NCI-H748 (cell line): ENCODE measurements around the gene NHERF1.
A peak's percentile ranks its signal among the peaks of the same experiment; 100 is the strongest.

ENCODE experiments used
- DNase-seq: peaks from one replicate; lab custom pipeline; 2025; ENCODE audit not compliant: unreplicated experiment; lab: John Stamatoyannopoulos, UW

Gene NHERF1

DNA sequence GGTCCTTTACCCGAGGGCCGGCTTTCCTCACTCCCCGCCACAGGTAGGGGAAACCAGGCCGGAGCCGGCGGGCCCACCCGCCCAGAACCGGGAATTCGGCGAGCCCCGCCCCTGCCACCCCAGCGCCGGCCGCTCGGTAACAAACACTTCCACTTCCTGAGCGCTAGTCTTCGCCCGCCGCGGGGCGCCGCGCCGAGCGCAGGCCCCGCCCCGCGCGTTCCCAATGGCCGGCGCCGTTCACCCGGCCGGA lies 224 bp upstream of the NHERF1 start:
- DNase-seq = no peak

DNA sequence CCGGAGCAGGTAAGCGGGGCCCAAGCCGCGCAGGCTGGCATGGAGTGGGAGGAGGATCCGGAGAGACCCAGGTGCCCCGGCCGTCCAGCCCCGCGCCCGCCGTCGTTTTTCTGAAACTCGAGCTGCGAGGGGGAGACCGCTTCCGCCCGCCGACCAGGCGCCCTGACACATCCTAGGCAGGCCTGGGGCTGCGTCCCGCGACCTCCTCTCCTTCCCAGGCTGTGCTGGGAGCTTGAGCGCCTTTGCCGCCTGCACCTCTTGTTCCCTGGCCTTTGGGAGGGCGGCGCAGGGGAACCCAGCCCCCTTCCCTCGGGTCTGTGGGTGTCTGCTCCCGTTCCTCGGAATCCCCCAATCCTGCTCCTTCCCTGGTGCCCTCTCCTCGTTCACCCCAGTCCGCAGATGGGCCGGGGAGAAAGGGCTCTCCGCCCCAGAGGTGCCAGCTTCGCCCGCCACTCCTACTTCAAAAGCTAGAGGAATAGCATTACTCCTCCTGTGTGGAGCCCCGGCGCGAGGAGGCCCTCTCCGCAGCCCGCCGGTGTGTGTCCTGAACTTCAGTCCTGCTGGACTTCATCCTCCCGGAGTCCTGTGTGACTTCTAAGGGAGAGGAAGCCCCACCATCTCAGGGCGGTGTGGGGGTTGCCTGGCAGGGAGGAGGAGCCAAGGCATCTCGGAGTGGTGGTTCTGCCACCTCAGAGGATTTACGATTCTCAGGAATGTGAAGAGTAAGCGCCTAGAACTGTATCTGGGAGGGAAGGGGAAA lies 1.0 kb downstream of the NHERF1 start:
- DNase-seq = peak; percentile 55

DNA sequence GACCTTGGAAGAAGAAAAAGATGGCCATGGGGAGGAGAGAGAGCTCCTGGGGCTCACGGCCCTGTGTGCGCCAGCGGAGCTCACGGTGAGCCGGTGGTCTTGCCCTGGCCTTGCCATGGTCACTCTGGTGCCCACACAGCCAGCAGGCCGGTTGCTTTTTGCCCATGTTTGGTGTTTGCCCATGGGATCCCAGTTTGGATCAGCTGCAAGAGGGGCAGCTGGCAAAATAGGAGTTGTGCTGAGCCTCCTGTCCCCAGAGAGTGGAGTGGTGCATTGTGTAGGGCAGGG lies 1.6 kb downstream of the NHERF1 start:
- DNase-seq = no peak

DNA sequence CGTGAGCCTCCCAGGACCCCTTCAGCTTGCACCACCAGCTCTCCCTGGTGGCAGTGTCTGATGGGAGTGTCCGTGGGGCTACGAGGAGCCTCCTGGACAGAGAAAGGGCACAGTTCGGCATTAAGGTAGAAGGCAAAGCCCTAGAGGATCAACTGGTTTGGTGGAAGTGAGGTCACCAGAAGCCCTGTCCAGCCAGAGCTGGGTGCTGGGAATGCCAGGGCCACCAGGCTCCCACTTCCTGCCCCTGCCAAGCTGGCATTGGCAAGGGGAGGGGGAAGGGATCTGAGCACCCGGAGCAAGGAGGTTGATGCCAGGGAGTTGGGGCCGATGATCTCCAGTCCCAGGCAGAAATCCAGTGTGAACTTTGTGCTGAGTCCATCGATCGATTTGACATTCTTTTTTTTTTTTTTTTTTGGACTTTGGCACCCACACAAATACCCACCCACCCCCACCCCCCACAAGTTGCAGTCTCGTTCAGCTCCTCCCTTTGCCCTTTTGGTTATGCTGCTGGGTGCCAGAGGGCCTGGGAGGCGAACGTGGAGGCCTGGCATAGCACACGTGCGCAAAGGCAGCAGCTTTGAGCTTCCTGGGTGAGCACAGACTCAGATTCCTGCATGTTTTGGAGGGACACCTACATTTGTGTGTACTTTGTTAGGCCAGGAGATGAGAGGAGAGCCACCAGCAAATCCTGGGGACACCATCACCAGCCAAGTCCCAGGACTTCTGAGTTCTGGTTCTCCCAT lies 2.1 kb downstream of the NHERF1 start:
- DNase-seq = no peak

DNA sequence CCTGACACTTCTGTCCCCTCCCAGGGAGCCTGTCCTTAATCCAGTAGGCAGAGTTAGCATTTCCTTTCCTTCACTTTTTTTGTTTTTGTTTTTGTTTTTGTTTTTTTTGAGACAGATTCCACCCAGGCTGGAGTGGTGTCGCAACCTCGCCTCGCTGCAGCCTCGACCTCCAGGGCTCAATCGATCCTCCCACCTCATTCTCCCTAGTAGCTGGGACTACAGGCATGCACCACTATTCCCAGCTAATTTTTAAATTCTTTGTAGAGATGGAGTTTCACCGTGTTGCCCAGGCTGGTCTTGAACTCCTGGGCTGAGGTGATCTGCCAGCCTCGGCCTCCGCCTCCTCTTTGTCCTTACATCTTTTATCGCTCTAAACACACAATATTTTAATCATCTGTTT lies 4.0 kb downstream of the NHERF1 start:
- DNase-seq = no peak

GRCh38 chr17:74752822-74753401 lies 4.5 kb downstream of the NHERF1 start:
- no peak for DNase-seq

- no peak for DNase-seq
Measured at GRCh38 chr17:74754832-74755231, 6.4 kb downstream of the NHERF1 start.

- no peak for DNase-seq
Measured at GRCh38 chr17:74755533-74755932, 7.1 kb downstream of the NHERF1 start.

GRCh38 chr17:74756891-74757290 lies 8.5 kb downstream of the NHERF1 start:
- no peak for DNase-seq

- no peak for DNase-seq
Measured at GRCh38 chr17:74757502-74757901, 9.1 kb downstream of the NHERF1 start.

DNA sequence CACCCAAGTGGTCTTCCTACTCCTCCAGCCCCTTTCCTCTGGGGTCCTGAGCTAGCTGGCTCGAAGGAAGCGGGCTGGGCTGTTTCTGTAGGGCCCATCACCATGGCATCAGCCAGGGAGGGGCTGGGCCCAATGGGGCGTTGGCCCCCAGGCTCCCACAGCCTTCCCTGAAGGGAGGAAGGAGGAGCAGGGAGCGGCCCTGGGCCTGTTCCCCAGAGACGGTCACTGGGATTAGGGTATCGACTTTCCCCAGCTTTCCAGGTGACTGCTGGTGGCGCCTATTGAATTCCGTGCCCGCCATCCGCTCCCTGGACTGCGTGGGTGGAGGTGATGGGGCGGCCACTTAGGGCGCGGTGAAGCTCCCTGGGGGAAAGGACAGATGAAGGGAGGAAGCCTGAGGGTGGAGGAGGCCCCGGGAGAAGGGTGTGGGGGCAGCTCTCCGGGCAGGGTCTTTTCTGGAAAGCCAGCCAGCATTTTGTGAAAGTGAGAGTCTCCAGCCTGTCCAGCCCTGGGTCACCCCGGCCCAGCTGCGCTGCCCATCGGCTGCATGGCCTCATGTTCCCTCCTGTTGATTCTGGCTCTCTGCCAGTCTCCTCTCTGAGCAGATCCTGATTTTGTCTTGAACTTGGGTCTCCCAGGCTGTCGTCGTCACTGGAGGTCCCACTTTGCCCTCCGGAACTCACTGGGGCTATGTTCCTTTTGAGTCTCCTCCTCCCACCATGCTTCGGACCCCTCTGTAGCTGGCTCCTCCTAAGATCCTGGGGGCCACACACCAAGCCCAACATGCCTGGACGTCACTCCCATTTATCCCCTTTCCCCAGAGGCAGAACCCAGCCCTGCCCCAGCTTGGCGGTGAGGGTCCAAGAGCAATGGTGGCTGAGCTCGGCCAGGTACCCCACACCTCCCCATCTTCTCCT lies 9.8 kb downstream of the NHERF1 start:
- DNase-seq = no peak

- DNase-seq = no peak
Measured at GRCh38 chr17:74758848-74759168, 10.4 kb downstream of the NHERF1 start.

DNA sequence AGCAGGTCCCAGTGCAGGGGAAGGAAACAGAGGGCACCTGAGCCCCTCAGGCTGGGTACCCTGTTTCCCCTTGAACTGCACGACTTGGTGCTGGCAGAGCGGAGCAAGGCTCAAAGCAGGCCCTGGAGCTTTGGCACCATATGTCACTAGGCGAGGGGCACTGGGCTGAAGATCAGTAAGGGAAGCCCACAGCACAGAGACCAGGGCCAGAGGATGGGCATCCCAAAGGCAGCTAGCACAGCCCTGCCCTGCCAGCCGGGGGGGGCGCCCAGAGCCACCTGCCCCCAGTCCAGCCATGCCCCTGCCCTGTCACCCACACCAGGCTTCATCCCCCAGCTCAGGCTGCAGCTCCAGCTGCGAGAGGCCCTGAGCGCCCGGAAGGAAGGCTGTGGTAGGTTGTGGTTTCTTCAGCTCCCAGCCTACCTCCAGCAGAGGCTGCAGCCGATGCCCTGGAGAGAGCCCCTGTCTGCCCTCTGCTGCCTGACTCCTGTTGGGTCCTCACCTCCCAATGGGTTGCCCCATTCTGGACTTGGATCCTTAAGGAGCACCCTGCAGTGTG lies 10.9 kb downstream of the NHERF1 start:
- no peak for DNase-seq

DNA sequence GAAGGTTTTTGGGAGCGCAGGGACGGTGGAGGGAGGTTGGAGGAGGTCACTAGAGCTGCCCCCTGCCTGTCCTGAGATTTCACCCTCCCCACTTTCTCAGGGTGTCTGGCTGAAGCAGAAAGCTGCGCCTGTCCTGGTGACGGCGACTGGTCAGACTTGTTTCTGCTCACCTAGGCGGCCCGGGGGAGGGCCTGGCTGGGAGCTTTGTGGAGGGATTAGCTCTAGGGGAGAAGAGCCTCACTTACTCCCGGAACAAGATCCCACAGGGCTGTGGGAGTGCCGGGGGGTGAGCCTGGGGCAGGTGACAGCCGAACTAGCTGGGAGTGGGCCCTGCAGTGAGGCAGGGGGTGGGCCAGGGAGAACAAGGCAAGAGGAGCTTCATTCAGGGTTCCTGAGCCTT lies 11.5 kb downstream of the NHERF1 start:
- DNase-seq = no peak

GRCh38 chr17:74760404-74761105 lies 12.1 kb downstream of the NHERF1 start:
- DNase-seq = no peak

DNA sequence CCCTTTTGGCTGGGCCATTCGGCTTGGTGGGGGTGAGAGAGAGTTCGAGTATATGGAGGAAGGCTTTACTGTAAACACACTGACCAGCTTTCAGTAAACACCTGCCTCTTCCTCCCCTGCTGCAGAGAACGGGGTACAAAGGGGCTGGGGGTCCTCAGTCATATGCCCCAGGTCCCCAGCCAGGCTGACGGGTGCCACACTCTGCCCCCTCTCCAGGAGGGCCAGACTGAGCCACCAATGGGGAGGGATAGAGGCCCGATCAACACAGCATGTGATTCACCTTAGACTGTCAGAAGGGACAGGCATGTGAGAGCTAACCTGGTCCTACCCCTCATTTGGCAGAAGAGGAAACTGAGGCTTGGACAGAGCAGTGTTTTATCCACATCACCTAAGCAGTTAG lies 13.0 kb downstream of the NHERF1 start:
- no peak for DNase-seq

GRCh38 chr17:74761931-74762330 lies 13.5 kb downstream of the NHERF1 start:
- DNase-seq = no peak

DNA sequence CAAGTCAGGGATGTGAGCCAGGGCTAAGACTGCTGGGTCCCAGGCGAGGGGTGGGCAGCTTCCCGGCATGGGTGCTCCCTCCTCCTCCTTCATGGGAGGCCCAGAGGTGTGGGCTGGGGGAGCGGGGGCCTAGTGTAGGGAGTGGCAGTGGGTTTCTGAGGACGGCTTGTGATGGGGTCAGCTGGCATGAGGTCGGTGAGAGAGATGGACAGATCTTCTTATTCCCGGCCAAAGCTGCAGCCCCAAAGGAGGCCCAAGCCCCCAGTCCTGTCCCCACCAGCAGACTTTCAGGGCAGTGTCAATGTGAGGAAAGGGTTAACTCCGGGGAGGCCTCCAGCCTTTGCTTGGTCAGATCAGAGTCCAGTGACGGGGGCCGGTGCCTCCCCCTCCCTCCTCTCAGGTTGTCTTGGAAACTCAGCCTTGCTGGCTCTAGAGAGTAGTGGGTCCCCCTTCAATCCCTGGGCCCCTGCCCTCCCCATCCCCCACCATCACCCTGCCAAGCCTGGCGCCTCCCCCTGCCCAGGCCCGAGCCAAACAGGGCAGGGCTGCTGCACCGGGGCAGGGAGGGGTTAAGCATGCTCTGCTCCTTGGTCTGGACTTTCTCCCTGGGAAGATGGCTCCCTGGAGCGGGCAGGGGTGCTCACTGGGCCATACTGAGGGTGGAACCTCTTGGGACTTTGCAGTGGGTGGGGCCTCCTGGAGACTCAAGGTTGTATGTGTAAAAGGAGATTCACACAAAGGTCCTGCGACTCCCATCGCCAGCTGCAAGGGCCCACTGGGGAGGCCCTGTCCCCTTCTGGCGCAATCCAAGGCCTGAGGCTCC lies 15.3 kb downstream of the NHERF1 start:
- DNase-seq = no peak

DNA sequence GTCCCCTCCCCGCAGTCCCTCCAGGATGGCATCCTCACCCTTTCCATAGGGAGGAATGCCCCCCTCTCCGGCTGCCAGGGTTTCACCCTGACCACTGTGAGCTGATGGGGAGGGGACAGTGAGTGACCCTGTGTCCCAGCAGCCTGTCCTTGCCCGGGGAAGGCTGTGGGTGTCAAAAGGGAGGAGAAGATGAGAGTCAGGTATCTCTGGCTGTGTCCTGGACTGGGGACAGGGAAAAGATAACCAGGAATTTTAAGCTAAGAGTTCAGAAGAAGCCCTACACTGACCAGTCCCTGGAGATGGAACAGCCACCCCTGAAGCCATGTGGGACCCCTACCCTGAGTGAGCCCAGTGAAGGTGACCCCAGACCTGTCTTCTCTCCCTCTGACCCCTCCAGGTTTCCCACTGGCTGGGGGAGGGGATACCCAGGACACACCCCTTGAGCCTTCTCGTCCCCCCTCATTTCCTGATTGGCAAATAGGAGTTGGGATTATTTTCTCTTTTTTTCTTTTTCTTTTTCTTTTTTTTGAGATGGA lies 16.4 kb downstream of the NHERF1 start:
- no peak for DNase-seq

DNA sequence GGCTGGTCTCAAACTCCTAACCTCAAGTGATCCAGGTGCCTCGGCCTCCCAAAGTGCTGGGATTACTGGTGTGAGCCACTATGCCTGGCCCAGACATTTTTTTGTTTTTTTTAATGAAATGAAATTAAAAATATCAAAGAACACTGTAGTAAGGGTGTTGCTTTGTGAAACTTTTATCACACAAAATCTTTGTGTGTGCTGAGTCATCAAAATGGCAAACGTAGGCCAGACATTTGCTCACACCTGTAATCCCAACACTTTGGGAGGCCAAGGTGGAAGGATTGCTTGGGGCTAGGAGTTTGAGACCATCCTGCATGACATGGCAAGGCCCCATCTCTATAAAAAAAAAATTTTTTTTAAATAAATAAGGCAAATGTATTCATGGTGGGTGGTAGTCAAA lies 18.0 kb downstream of the NHERF1 start:
- DNase-seq = no peak
